HEK293T (cell line): ENCODE results near the gene CNOT1.

Source experiments
- BHLHE40 ChIP-seq: fragments of 450-650 bp; IDR thresholded peaks from 2 replicates; pipeline ENCODE4 v1.6.1; 2016; ENCODE audit warnings: mild to moderate bottlenecking, moderate library complexity, borderline replicate concordance
- FOXA1 ChIP-seq: fragments of 450-650 bp; IDR thresholded peaks from 2 replicates; pipeline ENCODE4 v1.6.1; 2016; ENCODE audit warnings: mild to moderate bottlenecking
- FOXM1 ChIP-seq: fragments of 450-650 bp; IDR thresholded peaks from 2 replicates; pipeline ENCODE4 v1.6.1; 2017; ENCODE audit warnings: mild to moderate bottlenecking, borderline replicate concordance
- ZNF384 ChIP-seq: fragments of 450-650 bp; IDR thresholded peaks from 2 replicates; pipeline ENCODE4 v1.6.1; 2016

- TF ChIP-seq FOXA1 (no peak), BHLHE40 (no peak), FOXM1 (no peak), ZNF384 (no peak)
Observed at GRCh38 chr16:58644765-58645487, 15.3 kb upstream of the CNOT1 start.
